GM04504 (cell line): ENCODE data around the gene FAM236A.
"Not testable (repeated sequence)": the region's sequence is repeated elsewhere in the genome, so short reads cannot be mapped to it uniquely, and the experiment has no call there.

Experiments
- DNase-seq: peaks from one replicate; pipeline ENCODE4 v3.0.0-alpha.2; 2012; ENCODE audit warnings: low read depth

The FAM236A gene

DNA sequence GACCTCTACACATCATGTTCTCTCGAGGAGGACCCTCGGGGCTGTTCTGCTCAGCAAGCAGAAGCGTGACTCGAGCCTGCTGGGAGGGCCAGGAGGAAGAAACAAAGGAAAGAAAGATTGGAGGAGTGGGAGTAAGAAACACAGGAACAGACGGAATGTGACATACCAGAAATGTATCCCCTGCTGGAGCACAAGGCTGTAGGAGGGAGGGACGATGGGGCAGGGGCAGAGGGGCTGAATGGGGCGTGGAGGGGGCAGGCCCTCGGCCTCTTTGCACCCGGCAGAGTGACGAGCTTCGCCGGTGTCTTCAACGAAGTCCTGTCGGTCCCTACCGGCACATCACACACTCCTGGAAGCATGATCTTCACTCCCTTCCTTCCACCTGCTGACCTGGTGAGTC, at the start of gene FAM236A:
FAM236A (plus strand) TSS at position 301 of the 400 bp plus-strand sequence; CDS start at position 358, 57 bp downstream.
- DNase-seq: not testable (repeated sequence)

DNA sequence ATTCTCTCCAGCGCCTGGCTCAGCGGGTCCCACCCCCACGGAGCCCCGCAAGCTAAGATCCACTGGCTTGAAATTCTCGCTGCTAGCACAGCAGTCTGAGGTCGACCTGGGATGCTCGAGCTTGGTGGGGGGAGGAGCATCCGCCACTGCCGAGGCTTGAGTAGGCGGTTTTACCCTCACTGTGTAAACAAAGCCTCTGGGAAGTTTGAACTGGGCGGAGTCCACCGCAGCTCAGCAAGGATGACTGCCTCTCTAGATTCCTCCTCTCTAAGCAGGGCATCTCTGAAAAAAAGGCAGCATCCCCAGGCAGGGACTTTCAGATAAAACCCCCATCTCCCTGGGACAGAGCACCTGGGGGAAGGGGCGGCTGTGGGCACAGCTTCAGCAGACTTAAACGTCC, 48.3 kb upstream of the FAM236A start:
- DNase-seq: not testable (repeated sequence)

DNA sequence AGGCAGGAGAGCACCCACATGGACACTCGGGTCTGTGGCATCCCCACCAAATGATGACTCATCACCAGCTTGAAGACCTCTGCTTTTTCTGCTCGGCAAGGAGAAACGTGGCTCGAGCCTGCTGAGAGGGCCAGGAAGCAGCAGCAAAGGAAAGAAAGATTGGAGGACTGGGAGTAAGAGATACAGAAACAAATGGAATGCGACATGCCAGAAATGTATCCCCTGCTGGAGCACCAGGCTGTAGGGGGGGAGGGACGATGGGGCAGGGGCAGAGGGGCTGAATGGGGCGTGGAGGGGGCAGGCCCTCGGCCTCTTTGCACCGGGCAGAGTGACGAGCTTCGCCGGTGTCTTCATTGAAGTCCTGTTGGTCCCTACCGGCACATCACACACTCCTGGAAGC, 25.7 kb upstream of the FAM236A start, which contains the start of gene FAM236C:
FAM236C (plus strand) TSS at position 301 of the 400 bp plus-strand sequence. CDS start 100 bp downstream, outside the sequence.
- not testable (repeated sequence) for DNase-seq

DNA sequence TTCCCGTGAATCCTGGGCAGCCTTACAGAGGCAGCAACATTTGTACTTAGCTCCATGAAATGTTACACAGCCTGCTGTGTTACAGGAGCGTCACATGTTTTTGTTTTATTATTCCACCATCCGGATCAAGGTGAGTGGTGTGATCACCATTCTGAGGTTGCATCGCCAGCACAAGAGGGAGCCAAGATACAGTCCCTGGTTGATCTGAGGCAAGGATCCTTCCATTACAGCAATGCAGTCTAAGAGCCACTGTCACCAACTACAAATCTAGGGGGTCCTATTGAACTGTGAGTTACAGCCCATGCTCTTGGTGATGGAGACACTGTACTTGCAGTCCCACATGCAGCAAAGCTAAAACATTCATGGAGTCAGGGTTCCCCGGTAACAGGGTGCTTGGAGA, 21.9 kb upstream of the FAM236A start:
- DNase-seq: not testable (repeated sequence)

DNA sequence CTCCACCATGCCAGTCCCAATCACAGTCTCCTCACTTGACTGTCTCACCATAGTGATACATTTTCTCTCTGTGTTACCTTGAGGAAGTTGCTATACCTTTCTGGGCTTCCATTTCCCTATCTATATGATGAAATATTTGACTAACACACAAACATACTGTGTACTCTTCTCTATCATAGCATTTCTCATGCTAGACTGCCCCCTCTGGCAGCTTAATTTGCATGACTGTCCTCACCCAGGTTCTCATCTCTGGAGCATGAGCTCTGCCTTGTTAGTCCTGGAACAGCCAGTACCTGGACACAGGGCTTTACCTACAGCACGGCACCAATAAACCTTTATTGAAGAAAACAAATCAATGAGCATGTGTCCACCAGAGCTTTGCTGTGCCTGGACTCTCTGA, 5.7 kb upstream of the FAM236A start:
- not testable (repeated sequence) for DNase-seq

DNA sequence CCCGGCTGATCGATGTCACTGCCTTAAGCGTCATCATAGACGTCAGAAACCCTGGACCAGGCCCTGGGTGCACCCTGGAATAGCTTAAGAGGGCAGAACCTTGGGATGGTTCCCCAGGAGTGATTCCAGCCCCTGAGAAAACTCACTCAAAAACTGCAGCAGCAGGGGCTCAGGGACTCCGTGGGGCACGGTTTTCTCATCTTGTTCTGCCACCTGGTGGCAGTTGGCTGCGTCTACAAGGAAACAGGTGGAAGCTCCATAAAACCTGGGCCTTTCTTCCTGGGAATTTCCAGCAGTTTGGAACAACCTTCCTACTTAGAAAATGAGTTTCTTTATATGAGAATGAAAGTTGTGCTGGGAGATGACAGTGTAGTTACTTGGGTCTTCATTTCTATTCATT, 1.6 kb upstream of the FAM236A start:
- DNase-seq: not testable (repeated sequence)

DNA sequence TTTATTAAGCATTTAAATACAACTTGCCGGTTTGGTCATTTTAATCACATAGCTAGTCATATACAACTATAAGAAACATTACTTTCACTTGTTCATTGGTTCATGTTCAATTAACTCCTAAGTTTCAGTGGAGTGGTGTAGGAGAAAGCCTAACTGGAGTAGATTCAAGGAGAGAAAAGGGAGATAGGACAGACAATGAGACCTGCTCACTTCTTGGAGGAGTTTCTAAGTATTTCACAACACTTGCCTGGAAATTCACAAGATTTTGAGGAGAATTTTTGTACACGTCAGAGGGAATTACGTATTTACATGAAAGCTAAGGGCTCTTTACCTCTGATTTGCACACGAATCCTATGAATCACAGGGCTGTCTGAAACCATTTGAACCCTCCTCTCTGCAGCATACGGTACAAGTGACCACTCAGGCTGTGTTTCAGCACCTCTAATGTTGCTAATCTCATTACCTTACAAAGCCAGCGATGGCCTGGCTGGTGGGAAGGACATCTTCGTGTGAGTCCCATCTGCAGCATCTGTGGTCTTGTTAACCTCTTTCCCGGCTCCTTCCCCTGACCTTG, 1.0 kb upstream of the FAM236A start:
- not testable (repeated sequence) for DNase-seq

DNA sequence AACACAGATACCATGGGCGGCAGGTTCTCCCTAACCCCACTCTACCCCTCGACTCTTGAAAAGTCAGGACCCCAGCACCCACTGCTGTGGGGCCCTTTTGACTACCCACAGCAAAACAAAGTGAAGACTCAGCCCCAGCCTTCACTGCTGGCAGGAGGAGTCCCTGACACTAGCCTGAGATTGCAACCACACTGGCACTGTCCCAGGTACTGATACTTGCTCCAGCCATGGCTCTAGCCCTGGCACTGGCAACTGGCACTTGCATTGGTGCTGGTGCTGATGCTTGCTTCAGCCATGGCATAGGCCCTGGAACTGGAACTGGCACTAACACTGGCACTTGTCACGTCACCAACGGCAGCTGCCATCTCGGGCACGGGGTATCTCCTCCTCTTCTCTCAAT, 4.3 kb downstream of the FAM236A start:
- DNase-seq: not testable (repeated sequence)

DNA sequence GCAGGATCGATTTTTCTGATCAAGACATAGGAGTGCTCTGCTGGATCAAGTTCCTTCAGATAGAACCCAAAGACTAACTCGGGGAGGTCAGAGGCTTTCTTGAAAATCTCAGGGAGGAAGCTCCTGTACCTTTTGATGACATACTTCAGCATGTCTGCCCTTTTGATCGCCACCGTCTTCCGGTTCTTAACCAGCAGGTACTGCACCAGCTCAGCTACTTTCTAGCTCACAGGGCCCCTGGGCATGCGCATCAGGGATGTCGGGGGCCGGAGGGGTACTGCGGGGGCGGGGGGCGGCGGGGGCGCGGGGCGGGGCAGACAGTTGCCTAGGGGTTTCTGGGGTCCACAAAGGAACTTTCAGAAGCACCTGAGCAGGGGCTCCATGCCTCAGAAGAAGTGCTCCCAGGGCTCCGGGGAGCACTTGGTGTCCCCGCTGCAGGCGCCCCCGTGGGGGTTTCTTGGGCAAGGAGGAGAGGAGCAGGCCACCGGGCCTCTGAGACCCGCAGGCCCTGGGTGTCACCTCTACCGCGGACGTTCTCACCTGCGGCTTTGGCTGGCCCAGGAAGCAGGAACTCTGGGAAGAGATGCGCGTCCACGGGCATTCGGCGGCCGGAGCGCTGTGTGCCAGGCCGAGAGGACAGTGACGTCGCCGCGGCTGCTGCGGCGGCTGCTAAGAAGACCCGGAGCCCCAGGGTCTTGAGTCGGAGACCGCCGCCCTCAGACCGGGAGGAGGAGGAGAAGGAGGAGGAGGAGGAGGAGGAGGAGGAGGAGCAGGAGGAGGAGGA, 5.2 kb downstream of the FAM236A start:
- DNase-seq: not testable (repeated sequence)

DNA sequence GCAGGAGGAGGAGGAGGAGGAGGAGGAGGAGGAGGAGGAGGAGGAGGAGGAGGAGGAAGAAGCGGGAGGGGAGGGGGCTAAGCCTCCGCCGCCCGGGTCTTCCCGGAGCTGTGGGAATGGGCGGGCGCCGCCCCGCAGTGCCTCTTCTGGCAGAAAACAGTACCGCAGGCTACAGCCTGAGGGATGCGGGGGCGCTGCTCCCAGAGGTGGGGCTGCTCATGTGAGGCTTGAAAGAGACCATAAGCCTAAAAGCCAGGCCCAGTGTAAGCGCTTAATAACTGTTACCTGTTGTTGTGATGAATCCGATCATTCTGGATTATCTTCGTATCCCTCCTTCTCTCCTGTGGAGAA, 5.8 kb downstream of the FAM236A start, which contains the start of gene DMRTC1:
DMRTC1 (minus strand) TSS at position 19 of the 351 bp plus-strand sequence. CDS start 68,143 bp downstream, outside the sequence.
- not testable (repeated sequence) for DNase-seq

DNA sequence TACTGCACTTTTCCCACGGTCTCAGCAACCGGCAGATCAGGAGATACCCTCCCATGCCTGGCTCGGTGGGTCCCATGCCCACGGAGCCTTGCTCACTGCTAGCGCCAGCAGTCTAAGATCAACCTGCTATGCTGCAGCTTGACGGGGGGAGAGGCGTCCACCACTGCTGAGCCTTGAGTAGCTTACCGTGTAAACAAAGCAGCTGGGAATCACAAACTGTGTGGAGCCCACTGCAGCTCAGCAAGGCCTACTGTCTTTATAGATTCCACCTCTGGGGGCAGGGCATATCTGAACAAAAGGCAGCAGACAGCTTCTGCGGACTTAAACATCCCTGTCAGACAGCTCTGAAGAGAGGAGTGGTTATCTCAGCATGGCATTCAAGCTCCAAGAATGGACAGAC, 22.0 kb downstream of the FAM236A start:
- not testable (repeated sequence) for DNase-seq

DNA sequence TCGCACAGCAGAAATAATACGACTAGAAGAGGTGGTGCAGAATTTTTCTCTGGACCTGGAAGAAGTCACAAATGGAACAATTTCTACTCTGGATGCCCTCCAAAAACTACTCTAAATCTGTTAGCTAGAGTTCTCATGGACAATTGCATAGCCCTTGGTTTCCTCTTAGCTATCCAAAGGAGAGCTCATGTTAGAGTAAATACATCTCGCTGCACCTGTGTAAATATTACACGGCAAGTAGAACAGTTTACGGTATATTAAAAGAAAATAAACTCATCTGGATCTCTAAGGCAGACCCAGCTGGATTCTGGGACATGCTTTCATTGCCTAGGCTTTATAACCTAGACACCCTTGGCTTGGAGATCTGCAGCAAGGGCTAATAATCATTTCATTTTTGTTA, 33.9 kb downstream of the FAM236A start:
- not testable (repeated sequence) for DNase-seq

DNA sequence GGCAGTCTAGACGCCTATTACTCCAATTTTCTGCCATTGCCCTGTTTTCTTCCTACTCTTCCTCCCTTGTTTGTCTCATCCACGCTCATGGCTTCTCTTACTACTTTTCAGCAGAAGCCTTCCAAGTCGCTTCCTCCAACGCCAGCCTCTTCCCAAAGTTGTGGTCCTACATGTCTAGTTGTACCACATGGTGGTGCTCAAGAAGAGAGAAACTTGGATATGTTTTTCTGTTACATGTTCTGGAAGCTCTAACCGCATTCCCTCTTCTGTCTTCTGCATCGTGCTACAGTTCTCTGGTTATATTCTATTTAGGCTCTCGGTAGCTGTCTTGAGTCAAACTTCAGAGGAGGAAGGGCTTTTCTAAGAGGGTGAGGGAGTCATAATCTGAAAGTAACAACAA, 36.9 kb downstream of the FAM236A start:
- not testable (repeated sequence) for DNase-seq

DNA sequence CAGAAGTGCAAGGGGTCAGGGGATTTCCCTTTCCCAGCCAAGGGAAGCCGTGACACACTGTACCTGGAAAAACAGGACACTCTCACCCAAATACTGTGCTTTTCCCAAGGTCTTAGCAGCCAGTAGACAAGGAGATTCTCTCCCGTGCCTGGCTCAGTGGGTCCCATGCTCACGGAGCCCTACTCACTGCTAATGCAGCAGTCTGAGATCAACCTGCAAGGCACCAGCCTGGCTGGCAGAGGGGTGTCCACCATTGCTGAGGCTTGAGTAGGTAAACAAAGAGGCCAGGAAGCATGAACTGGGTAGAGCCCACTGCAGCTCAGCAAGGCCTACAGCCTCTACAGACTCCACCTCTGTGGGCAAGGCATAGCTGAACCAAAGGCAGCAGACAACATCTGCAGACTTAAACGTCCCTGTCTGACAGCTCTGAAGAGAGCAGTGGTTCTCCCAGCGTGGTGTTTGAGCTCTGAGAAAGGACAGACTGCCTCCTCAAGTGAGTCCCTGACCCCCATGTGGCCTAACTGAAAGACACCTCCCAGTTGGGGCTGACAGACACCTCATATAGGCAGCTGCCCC, 43.0 kb downstream of the FAM236A start:
- not testable (repeated sequence) for DNase-seq
